Stomach (tissue), 19 donors: Measurements from ENCODE around the gene OR4C6. TPM values are rescaled to one million over a fixed set of nuclear protein-coding genes. Genes with fewer than 3 reads are reported as not detected.

ENCODE experiments used
- DNase-seq, 2 donors: peaks; one replicate each; pipeline versions ENCODE4 v3.0.0 to v3.0.0-alpha.2; 2013 to 2019
- H3K27ac ChIP-seq, 5 donors: fragments of 200-600 bp in 4 of 5; sonication (generic) in 4 of 5; one replicate each; pipeline ENCODE4 v1.5.1; 2013 to 2019; ENCODE audit warnings: mild to moderate bottlenecking in 1 of 5, moderate library complexity in 1 of 5
- H3K27me3 ChIP-seq, 3 donors: fragments of 200-600 bp; sonication (generic); one replicate each; pipeline ENCODE4 v1.5.1; 2017 to 2019; ENCODE audit warnings: mixed run types in 1 of 3
- H3K36me3 ChIP-seq, 4 donors: fragments of 200-600 bp; sonication (generic); 1 replicate in 3 of 4; 2 replicates in 1 of 4; pipeline ENCODE4 v1.5.1; 2016 to 2019
- H3K4me1 ChIP-seq, 4 donors: fragments of 200-600 bp; sonication (generic); one replicate each; pipeline ENCODE4 v1.5.1; 2016 to 2019
- H3K4me3 ChIP-seq, 4 donors: fragments of 200-600 bp; sonication (generic) in 3 of 4; one replicate each; pipeline ENCODE4 v1.5.1; 2016 to 2019; ENCODE audit warnings: mild to moderate bottlenecking in 1 of 4
- H3K9me3 ChIP-seq, 4 donors: fragments of 200-600 bp; sonication (generic); one replicate each; pipeline ENCODE4 v1.5.1; 2016 to 2019
- CTCF ChIP-seq, 7 experiments: fragments of 450-650 bp in 4 of 7; fragments of 200-600 bp in 3 of 7; sonication (generic) in 3 of 7; IDR thresholded peaks; one replicate each; pipeline ENCODE4 v1.5.1; 2016 to 2019; ENCODE audit warnings: antibody characterized with exemption in 7 of 7, control low read depth in 2 of 7, mild to moderate bottlenecking in 1 of 7
- EP300 ChIP-seq: sonication (generic); formaldehyde crosslinking; IDR thresholded peaks from one replicate; pipeline ENCODE4 v1.6.1; 2017; ENCODE audit warnings: antibody characterized with exemption
- POLR2A ChIP-seq, 4 donors: fragments of 450-650 bp; IDR thresholded peaks; one replicate each; pipeline ENCODE4 v1.6.1; 2016; ENCODE audit warnings: antibody characterized with exemption in 4 of 4, control low read depth in 2 of 4, mild to moderate bottlenecking in 1 of 4, moderate library complexity in 1 of 4
- POLR2AphosphoS5 ChIP-seq, 3 donors: sonication (generic); formaldehyde crosslinking; IDR thresholded peaks; one replicate each; pipeline ENCODE4 v1.6.1; 2016; ENCODE audit warnings: antibody characterized with exemption in 3 of 3
- WGBS, 5 donors: extraction: QIAGEN DNeasy Blood & Tissue Kit in 3 of 5; methylation state at CpG; one replicate each; pipeline versions ENCODE4 v1.1.5 to v1.1.7; 2013 to 2018; 5-methylcytosine and 5-hydroxymethylcytosine counted together
- intact Hi-C: fragments of 100-400 bp; cut with DNase I; formaldehyde crosslinking; loops from one replicate; pipeline ENCODE4 v1.15.1; 2023; ENCODE audit warnings: low total_unique reads
- long read RNA-seq, 10 donors: transcript quantifications; one replicate each; lab custom pipeline, GENCODE V29; 2026
- polyA plus RNA-seq, 3 donors: library from polyadenylated mRNA; stranded (reverse); fragments of 200-250 nt; gene quantifications; one replicate each; pipeline ENCODE4 v1.2.3, GENCODE V29; 2013
- total RNA-seq, 5 donors: library from RNA; depleted of rRNA; stranded (reverse); fragments of >200 nt; gene quantifications; one replicate each; pipeline versions ENCODE4 v1.1.0 to v1.2.3, GENCODE V29; 2014 to 2016
- donor health status: healthy with polysubstance abuse.
- donor health status: Bipolar disorder and iron deficiency.
- donor health status: healthy.

The OR4C6 gene
- not detected for total RNA-seq
- not detected for polyA plus RNA-seq
- long read RNA-seq, donor 1 = 0 reads
- long read RNA-seq, donor 2 = 0 reads
- long read RNA-seq, donor 3 = 0 reads
- long read RNA-seq, donor 4 = 0 reads
- long read RNA-seq, donor 5 = 0 reads
- long read RNA-seq, donor 6 = 0 reads
- long read RNA-seq, donor 7 = 0 reads
- long read RNA-seq, donor 8 = 0 reads
- long read RNA-seq, donor 9 = 0 reads
- long read RNA-seq, donor 10 = 0 reads

GRCh38 chr11:55661901-55662300 is at the start of gene OR4C6:
OR4C6 (plus strand) TSS chr11:55662201; CDS start chr11:55665167, 2,966 bp downstream.
- no peaks in the 10 kb centered on the region for H3K27me3 ChIP-seq
- no peak within 1 kb of the TSS for H3K27ac ChIP-seq
- no peak for DNase-seq
- peaks cover 0 to 8% (median 4%) of the 10 kb centered on the region in 4 donors for H3K9me3 ChIP-seq
- H3K4me1 ChIP-seq = no peaks in the 10 kb centered on the region
- TF ChIP-seq POLR2A (IDR thresholded peaks at IDR 0.05) = no peak
- no peak for TF ChIP-seq POLR2AphosphoS5 (IDR thresholded peaks at IDR 0.05)
- no peak for TF ChIP-seq CTCF (IDR thresholded peaks at IDR 0.05)
- no peak for TF ChIP-seq EP300
- no peak within 1 kb of the TSS for H3K4me3 ChIP-seq
- H3K36me3 ChIP-seq = no peaks in the 10 kb centered on the region
- 54 to 82% (median 65%) methylated on average over 1 of the region's 1 CpG for WGBS, 5 donors
- intact Hi-C loops = no loop called here

GRCh38 chr11:55624531-55624930 is 37.5 kb upstream of the OR4C6 start:
- 69 to 96% (median 81%) methylated on average over 1 of the region's 1 CpG for WGBS, 5 donors
- H3K4me1 ChIP-seq = no peaks in the 10 kb centered on the region
- H3K27ac ChIP-seq = no peak overlapping the region
- H3K27me3 ChIP-seq = no peaks in the 10 kb centered on the region
- TF ChIP-seq POLR2A (IDR thresholded peaks at IDR 0.05) = no peak
- no peak for TF ChIP-seq EP300
- TF ChIP-seq CTCF (IDR thresholded peaks at IDR 0.05) = no peak
- no peak for TF ChIP-seq POLR2AphosphoS5 (IDR thresholded peaks at IDR 0.05)
- intact Hi-C loops = no loop called here
- peaks cover 0 to 26% (median 0%) of the 10 kb centered on the region in 4 donors for H3K9me3 ChIP-seq
- no peak overlapping the region for H3K4me3 ChIP-seq
- DNase-seq = no peak
- no peaks in the 10 kb centered on the region for H3K36me3 ChIP-seq

- intact Hi-C loops = no loop called here
- 38 to 51% (median 44%) methylated on average over 3 of the region's 3 CpGs for WGBS, 5 donors
- DNase-seq = no peak
Measured at GRCh38 chr11:55634813-55635212, 27.2 kb upstream of the OR4C6 start, which contains the start of gene OR4P4. OR4P4 (plus strand) TSS chr11:55635113.

GRCh38 chr11:55648027-55648426 is 14.0 kb upstream of the OR4C6 start, which contains the start of gene OR4S2:
OR4S2 (plus strand) TSS chr11:55648327; CDS start chr11:55650904, 2,577 bp downstream.
- Histone ChIP-seq H3K36me3 (no peaks in the 10 kb centered on the region), H3K27ac (no peak within 1 kb of the TSS), H3K27me3 (no peaks in the 10 kb centered on the region), H3K4me3 (no peak within 1 kb of the TSS), H3K9me3 (no peaks in the 10 kb centered on the region), H3K4me1 (no peaks in the 10 kb centered on the region)
- WGBS, 5 donors = 67 to 79% (median 74%) methylated on average over 2 of the region's 2 CpGs
- intact Hi-C loops = no loop called here
- DNase-seq = no peak
- TF ChIP-seq CTCF (IDR thresholded peaks at IDR 0.05) = no peak
- TF ChIP-seq EP300 = no peak
- TF ChIP-seq POLR2AphosphoS5 (IDR thresholded peaks at IDR 0.05) = no peak
- TF ChIP-seq POLR2A (IDR thresholded peaks at IDR 0.05) = no peak

More at GRCh38 chr11:55634813-55635212, 27.2 kb upstream of the OR4C6 start, which contains the start of gene OR4P4:
- TF ChIP-seq POLR2AphosphoS5 (IDR thresholded peaks at IDR 0.05) (no peak), CTCF (IDR thresholded peaks at IDR 0.05) (no peak), POLR2A (IDR thresholded peaks at IDR 0.05) (no peak), EP300 (no peak)
- H3K36me3 ChIP-seq = no peaks in the 10 kb centered on the region
- H3K4me1 ChIP-seq = no peaks in the 10 kb centered on the region
- H3K27me3 ChIP-seq = no peaks in the 10 kb centered on the region
- H3K27ac ChIP-seq = no peak within 1 kb of the TSS
- peaks cover 0 to 7% (median 0%) of the 10 kb centered on the region in 4 donors for H3K9me3 ChIP-seq
- no peak within 1 kb of the TSS for H3K4me3 ChIP-seq
